Measurements from ENCODE around the gene EPB41L3.

The EPB41L3 gene

DNA sequence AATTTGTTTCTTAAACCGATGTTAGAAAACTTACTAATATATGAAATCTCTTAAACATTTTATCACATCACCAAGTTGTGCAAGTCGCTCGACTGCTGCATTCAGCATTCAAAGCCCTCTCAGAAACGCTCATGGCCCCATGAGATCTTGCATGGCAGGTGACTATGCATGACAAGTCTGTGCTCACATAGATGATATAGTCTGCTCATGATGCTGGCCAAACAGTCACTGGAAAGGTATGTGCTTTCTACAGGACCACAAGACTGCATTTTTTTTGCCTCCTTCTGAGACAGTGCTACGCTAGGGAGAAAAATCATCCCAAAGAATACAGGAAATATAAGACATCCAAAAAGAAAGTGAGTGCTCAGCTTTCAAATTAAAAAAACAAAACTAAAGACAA, 150.0 kb downstream of the EPB41L3 start:
- no peak for DNase-seq (ENCODE audit: low read depth)
- TF ChIP-seq, protein P1, sequence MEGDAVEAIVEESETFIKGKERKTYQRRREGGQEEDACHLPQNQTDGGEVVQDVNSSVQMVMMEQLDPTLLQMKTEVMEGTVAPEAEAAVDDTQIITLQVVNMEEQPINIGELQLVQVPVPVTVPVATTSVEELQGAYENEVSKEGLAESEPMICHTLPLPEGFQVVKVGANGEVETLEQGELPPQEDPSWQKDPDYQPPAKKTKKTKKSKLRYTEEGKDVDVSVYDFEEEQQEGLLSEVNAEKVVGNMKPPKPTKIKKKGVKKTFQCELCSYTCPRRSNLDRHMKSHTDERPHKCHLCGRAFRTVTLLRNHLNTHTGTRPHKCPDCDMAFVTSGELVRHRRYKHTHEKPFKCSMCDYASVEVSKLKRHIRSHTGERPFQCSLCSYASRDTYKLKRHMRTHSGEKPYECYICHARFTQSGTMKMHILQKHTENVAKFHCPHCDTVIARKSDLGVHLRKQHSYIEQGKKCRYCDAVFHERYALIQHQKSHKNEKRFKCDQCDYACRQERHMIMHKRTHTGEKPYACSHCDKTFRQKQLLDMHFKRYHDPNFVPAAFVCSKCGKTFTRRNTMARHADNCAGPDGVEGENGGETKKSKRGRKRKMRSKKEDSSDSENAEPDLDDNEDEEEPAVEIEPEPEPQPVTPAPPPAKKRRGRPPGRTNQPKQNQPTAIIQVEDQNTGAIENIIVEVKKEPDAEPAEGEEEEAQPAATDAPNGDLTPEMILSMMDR (IDR thresholded peaks at IDR 0.05; ENCODE audit: insufficient read depth, low read depth, low read length, missing control alignments), result no peak
- no peak overlapping the region for H3K4me3 ChIP-seq (ENCODE audit: low read depth, low read length)

DNA sequence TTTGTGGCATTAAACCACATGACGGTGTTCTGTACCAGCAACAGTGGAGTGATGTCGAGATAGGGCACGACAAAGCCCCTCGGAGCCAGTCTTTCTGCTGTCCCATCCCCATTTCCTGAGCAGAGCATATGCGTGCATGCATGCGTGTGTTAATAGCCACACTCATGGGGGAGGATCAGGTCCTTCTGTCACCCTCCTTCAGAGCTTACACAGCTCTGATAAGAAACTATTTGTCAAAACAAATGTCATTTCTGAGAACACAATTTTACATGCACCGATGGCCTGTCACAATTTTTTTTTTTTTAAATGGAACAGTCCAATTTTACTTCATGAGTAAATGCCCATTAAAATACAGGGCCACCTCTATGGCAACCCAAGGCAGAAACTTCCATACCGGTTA, 152.4 kb downstream of the EPB41L3 start:
- TF ChIP-seq, protein P1 (IDR thresholded peaks at IDR 0.05; ENCODE audit: insufficient read depth, low read depth, low read length, missing control alignments), result no peak
- no peak for DNase-seq (ENCODE audit: low read depth)
- H3K4me3 ChIP-seq (ENCODE audit: low read depth, low read length), result no peak overlapping the region

DNA sequence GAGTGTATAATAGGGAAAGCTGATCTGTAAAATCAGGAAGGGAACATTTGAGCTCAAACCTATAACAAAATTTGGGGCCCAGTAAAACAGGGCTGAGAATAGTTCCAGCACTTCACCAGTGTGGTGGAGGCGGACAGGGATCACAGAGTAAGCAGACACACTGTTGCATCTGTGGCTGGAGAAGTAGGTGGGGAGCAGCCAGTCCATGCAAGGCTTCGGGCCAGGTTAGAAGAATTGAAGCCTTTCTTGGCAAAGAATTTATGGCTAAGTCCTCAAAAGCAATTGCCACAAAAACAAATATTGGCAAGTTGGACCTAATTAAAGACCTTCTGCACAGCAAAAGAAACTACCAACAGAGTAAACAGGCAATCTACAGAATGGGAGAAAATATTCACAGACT, 154.4 kb downstream of the EPB41L3 start:
- no peak for DNase-seq (ENCODE audit: low read depth)
- TF ChIP-seq, protein P1 (IDR thresholded peaks at IDR 0.05; ENCODE audit: insufficient read depth, low read depth, low read length, missing control alignments), result no peak
- H3K4me3 ChIP-seq (ENCODE audit: low read depth, low read length), result no peak overlapping the region

DNA sequence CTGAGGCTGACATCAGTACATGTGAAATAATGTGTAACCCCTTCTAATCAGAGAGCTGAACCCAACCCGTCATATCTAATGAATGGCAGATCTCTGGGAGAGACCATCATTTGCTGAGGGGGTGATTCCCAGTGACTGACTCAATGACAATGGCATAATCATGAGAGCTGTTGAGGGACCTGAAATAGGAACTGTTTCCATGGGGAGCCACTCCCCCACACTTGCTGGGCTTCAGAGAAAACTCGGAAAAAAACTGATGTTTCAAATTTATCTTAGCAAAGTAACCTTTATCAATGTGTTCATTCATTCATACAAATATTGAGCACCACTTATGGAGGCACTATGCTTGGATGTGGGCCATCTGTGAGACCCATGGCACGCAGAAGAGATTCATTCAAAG, 154.9 kb downstream of the EPB41L3 start:
- H3K4me3 ChIP-seq (ENCODE audit: low read depth, low read length), result no peak overlapping the region
- TF ChIP-seq, protein P1 (IDR thresholded peaks at IDR 0.05; ENCODE audit: insufficient read depth, low read depth, low read length, missing control alignments), result no peak
- no peak for DNase-seq (ENCODE audit: low read depth)

DNA sequence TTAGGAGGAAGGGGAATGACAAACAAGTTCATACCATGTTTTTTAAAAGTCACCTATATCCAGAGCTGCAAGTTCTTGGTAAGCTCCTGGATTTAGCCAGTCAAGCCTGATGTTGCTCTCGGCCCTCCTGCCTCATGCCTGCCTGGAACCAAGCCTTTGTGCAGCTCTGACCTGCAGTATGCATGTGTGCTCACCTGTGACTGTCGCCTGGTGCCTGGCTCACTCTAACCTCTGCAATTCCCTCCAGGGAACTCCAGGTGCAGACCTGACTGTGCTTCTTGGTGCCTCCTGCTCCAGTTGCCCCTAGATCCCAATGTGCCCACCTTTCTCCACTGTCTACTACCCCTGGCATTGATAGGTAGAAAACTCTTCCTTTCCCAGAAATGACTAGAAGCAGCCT, 163.2 kb downstream of the EPB41L3 start:
- no peak for DNase-seq (ENCODE audit: low read depth)
- no peak overlapping the region for H3K4me3 ChIP-seq (ENCODE audit: low read depth, low read length)
- TF ChIP-seq, protein P1 (IDR thresholded peaks at IDR 0.05; ENCODE audit: insufficient read depth, low read depth, low read length, missing control alignments), result no peak

DNA sequence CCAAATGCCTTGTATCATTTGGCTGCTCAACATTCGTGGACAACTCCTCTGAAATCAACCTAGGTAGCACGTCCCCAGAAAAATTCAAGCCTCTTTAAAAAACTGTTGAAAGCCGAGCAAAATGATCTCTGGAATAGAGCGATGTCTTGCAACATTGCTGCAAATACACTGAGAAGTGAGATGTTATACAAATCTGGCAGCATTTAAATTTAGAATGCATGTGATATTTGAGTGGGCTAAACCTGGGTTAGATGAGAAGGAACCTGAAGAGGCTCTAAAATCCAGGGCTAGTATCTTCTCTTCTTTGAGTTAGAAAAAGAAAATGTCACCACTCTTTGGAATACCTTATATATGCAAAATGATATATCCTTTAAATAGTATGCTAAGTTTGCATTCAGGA, 166.8 kb downstream of the EPB41L3 start:
- TF ChIP-seq, protein P1 (IDR thresholded peaks at IDR 0.05; ENCODE audit: insufficient read depth, low read depth, low read length, missing control alignments), result no peak
- H3K4me3 ChIP-seq (ENCODE audit: low read depth, low read length), result no peak overlapping the region
- DNase-seq (ENCODE audit: low read depth), result no peak

DNA sequence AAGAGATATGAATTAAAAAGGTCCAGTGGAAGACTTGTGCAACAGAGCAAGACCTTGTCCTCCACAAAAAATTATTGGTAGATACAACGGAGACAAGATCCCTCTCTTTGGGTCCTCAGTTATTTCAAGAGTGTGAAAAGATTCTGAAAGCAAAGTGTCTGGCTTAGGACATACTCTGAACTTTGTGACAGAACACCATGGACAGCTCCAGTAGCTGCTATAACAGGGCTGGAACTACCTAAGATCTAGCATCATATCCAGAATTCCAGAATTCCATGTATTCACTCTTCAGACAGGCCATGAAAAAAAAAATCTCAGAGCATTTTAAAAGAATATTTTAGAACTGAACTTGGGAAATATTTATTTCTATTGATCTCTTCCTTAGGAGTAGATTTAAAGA, 173.5 kb downstream of the EPB41L3 start:
- TF ChIP-seq, protein P1 (IDR thresholded peaks at IDR 0.05; ENCODE audit: insufficient read depth, low read depth, low read length, missing control alignments), result no peak

More for the DNA sequence above, 173.5 kb downstream of the EPB41L3 start:
- DNase-seq (ENCODE audit: low read depth), result no peak
- H3K4me3 ChIP-seq (ENCODE audit: low read depth, low read length), result no peak overlapping the region

Measured in GM12865 (cell line).